ENCODE measurements around the gene FOXP4. TPM values are rescaled to one million over a fixed set of nuclear protein-coding genes. Genes with fewer than 3 reads are reported as not detected.
A peak's percentile ranks its signal among the peaks of the same experiment; 100 is the strongest.

The FOXP4 gene
- total and polyA plus RNA-seq, 2 of the 13 experiments (the other 11 are each of a cell fraction or from before 2014, with no cell fraction given), result 11.0 to 12.4 TPM

GRCh38 chr6:41578217-41579087, 32.3 kb downstream of the FOXP4 start (continued):
- TF ChIP-seq ZNF549 (CRISPR knock-in tag; IDR thresholded peaks at IDR 0.05) (no peak), ZFP91 (CRISPR knock-in tag; IDR thresholded peaks at IDR 0.05; ENCODE audit: borderline replicate concordance) (peak; percentile 87), RFXANK (CRISPR knock-in tag; IDR thresholded peaks at IDR 0.05) (no peak; the same call in 1 of the 2 replicates), ZNF782 (CRISPR knock-in tag; IDR thresholded peaks at IDR 0.05; ENCODE audit: borderline replicate concordance) (no peak), DBP (CRISPR knock-in tag; IDR thresholded peaks at IDR 0.05; ENCODE audit: not compliant biosample characterization) (no peak), ATF3 (CRISPR knock-in tag; IDR thresholded peaks at IDR 0.05) (no peak), ZNF224 (CRISPR knock-in tag; IDR thresholded peaks at IDR 0.05) (no peak), MNT (IDR thresholded peaks at IDR 0.05) (peak; percentile 73), TERF1 (CRISPR knock-in tag; IDR thresholded peaks at IDR 0.05) (no peak), ZBTB7B (CRISPR knock-in tag; IDR thresholded peaks at IDR 0.05) (peak; percentile 82; the same call in 1 of the 2 replicates), ZNF251 (CRISPR knock-in tag; IDR thresholded peaks at IDR 0.05) (no peak), ATF4 (CRISPR knock-in tag; IDR thresholded peaks at IDR 0.05) (peak in 1 of 2 experiments; percentile 68; a peak in 2 of 4 replicates), KDM5B (CRISPR knock-in tag; IDR thresholded peaks at IDR 0.05; ENCODE audit: borderline replicate concordance) (no peak; the same call in none of the 2 replicates), DNMT1 (CRISPR knock-in tag; IDR thresholded peaks at IDR 0.05) (no peak), ZNF512B (CRISPR knock-in tag; IDR thresholded peaks at IDR 0.05; ENCODE audit: borderline replicate concordance) (peak; percentile 67; the same call in 1 of the 2 replicates), SAP130 (CRISPR knock-in tag; IDR thresholded peaks at IDR 0.05; ENCODE audit: low read depth) (peak; percentile 97), BCL3 (CRISPR knock-in tag; IDR thresholded peaks at IDR 0.05) (no peak)

All from HepG2 (cell line).